ENCODE data around the gene ASTN1.

DNA sequence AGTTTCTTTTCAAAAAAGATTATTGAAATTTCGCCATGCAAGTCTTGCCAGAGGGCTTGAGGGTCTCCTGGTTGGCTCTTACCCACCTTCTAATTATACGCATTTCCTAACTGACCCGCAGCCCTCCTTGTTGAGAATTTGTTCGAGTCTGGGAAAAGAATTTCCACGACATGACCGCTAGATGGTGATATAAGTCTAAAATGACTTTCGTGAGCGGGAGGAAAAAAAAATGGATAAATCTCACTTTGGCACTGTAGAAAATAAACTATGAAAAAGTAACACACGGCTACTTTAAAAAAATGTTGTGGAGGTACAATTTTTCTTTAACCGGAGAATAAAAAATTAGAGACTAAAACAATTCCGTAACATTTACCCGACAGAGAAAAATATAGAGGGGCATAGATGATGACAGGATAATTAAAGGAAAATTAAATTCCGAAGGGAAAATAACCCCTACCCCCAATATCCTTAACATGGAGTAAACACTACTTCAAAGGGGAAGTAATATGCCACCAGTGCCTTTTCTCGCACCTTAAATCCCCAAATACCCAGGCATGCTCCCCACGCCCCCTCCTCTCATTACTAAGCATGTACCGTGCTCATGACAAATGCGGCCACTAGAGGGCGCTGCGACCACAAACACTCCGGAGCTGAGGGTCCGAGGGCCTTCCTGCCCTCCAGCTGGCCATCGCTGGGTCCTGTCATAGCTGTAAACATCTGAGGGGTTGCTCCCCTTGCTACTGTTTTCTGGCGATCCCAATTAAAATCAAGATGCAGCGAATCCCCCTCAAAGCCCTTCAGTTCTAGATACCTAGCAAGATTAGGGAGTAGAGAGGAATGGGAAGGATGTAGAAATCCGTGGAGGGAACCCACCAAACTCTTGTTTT lies 266.9 kb downstream of the ASTN1 start:
- TF ChIP-seq, protein P1, sequence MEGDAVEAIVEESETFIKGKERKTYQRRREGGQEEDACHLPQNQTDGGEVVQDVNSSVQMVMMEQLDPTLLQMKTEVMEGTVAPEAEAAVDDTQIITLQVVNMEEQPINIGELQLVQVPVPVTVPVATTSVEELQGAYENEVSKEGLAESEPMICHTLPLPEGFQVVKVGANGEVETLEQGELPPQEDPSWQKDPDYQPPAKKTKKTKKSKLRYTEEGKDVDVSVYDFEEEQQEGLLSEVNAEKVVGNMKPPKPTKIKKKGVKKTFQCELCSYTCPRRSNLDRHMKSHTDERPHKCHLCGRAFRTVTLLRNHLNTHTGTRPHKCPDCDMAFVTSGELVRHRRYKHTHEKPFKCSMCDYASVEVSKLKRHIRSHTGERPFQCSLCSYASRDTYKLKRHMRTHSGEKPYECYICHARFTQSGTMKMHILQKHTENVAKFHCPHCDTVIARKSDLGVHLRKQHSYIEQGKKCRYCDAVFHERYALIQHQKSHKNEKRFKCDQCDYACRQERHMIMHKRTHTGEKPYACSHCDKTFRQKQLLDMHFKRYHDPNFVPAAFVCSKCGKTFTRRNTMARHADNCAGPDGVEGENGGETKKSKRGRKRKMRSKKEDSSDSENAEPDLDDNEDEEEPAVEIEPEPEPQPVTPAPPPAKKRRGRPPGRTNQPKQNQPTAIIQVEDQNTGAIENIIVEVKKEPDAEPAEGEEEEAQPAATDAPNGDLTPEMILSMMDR (IDR thresholded peaks at IDR 0.05), result peak; percentile 9 to 75 (median 54)
- TF ChIP-seq POLR2A (IDR thresholded peaks at IDR 0.05), result no peak
